ENCODE results near the gene JSRP1. TPM values are rescaled to one million over a fixed set of nuclear protein-coding genes. Genes with fewer than 3 reads are reported as not detected.
A peak's percentile ranks its signal among the peaks of the same experiment; 100 is the strongest.

The JSRP1 gene
- total RNA-seq, 4 donors from 2014 or later, result not detected

DNA sequence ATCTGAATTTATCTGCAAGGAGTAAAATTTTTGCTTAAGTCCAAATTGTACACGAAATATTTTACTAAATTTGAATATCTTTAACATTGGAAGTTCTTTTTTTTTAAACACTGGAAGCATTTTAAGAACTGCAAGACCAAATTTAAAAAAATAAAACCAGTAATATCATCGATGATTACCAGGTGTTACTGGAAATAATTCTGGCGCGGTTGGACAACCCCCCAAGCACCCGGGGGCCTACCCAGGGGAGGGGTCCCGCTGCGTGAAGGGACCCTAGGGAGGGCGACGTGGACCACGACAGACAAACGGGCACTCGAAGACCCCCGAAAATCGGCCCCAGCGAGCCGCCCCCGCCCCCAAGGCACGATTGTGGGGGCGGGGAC is 12.6 kb upstream of the JSRP1 start:
- DNase-seq (ENCODE audit: low spot score) (no peak), ATAC-seq (ENCODE audit: low FRiP score) (no peak)
- TF ChIP-seq, protein P1, sequence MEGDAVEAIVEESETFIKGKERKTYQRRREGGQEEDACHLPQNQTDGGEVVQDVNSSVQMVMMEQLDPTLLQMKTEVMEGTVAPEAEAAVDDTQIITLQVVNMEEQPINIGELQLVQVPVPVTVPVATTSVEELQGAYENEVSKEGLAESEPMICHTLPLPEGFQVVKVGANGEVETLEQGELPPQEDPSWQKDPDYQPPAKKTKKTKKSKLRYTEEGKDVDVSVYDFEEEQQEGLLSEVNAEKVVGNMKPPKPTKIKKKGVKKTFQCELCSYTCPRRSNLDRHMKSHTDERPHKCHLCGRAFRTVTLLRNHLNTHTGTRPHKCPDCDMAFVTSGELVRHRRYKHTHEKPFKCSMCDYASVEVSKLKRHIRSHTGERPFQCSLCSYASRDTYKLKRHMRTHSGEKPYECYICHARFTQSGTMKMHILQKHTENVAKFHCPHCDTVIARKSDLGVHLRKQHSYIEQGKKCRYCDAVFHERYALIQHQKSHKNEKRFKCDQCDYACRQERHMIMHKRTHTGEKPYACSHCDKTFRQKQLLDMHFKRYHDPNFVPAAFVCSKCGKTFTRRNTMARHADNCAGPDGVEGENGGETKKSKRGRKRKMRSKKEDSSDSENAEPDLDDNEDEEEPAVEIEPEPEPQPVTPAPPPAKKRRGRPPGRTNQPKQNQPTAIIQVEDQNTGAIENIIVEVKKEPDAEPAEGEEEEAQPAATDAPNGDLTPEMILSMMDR (IDR thresholded peaks at IDR 0.05), result no peak

DNA sequence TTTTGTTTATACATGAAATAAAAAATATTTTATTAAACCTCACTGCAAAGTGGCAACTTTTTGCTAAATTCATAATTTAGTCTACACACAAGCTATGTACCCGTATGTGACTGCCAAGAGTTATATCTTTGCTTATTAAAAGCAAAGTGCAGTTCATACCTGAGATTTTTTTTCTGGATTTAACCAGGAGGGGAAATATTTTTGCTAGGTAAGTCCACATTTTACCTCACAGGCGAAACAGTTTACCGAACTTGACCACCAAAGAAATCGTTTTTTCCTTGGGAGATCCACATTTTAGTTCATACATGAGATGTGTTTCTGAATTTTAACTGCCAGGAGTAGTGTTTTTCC is 12.2 kb upstream of the JSRP1 start:
- TF ChIP-seq, protein P1 (IDR thresholded peaks at IDR 0.05), result no peak
- no peak for DNase-seq (ENCODE audit: low spot score)
- ATAC-seq (ENCODE audit: low FRiP score), result no peak

DNA sequence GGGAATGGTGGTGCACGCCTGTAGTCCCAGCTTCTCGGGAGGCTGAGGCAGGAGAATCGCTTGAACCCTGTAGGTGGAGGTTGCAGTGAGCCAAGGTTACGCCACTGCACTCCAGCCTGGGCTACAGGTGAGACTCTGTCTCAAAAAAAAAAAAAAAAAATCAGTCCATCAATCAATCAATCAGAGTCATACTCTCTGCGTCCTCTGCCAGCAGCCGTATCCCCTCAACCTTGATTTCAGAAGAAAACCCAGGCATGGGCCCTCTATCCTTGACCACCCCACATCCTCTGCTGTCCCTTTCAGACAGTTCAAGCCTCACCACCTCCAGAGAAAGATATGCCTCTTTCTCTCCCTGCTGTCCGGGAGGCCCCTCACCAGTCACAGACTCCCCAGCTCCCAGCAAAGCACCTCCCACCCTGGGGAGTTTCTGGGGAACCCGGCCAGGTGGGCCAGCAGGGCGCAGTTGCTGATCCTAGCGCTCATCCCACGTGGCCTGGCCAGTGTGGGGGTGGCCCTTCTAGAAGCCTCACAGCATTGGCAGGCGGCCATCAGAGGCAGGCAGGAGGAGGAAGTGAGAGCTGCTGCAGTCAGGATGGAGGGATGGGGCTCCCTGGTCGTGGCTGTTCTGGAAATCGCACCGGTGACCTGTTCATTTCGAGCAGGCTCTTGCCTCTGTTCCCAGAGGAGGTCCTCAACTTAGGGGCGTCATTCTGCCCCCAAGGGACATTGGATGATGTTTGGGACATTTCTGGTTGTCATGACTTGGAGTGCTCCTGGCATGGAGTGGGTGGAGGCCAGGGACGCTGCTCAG is 10.2 kb upstream of the JSRP1 start:
- peak; percentile 80 for DNase-seq (ENCODE audit: low spot score)
- TF ChIP-seq, protein P1 (IDR thresholded peaks at IDR 0.05), result no peak
- no peak for ATAC-seq (ENCODE audit: low FRiP score)

DNA sequence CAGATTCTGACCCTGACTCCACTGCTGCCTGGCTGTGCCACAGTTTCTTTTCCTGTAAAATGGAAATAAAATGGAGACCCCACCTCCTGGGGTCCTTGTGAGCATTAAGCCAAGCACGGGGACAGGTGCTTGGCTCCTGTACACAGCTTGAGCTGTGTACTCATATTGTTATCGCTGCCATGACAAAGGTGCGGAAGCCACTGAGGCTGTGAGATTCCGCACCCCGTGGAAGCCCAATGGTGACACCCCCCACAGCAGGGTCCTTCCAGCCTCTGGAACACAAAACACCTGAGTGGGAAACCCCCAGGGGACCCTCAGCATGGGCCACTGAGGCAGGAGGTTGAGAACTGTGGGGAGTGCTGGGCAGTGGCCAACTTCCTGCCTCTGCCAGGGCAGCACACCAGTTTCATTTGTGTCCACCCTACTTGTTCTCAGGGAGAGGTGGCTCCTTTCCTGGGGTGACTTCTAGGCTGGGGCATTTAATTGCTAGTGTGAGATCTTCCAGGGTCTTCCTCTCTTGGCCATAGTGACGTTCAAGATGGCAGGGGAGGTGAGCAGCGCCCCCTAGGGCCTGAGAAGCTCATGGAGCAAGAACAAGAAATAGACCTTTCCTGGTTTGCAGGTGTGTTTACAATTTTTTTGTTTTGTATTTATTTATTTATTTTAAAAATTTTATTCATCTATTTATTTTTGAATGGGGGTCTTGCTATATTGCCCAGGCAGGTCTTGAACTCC is 5.4 kb upstream of the JSRP1 start:
- DNase-seq (ENCODE audit: low spot score), result no peak
- TF ChIP-seq, protein P1 (IDR thresholded peaks at IDR 0.05), result peak in 1 of 3 donors; percentile 7
- no peak for ATAC-seq (ENCODE audit: low FRiP score)

DNA sequence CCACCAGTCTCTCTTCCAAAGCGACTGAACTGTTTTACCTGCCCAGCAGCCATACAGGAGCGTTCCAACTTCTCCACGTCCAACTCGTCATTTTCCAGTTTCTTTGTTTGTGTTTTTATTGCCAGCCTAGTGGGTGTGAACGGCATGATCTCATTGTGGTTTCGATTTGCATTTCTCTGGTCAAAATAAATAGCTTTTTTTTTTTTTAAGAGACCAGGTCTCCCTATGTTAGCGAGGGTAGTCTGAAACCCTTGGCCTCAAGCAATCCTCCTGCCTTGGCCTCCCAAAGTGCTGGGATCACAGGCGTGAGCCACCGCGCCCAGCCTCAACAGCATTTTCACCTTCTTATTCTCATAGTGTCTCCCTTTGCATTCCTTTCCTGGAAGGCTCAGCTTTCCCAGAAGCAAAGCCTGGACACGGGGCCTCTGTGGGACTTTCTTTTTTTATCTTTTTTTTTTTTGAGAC is 4.2 kb upstream of the JSRP1 start:
- no peak for ATAC-seq (ENCODE audit: low FRiP score)
- DNase-seq (ENCODE audit: low spot score), result no peak
- TF ChIP-seq, protein P1 (IDR thresholded peaks at IDR 0.05), result no peak

DNA sequence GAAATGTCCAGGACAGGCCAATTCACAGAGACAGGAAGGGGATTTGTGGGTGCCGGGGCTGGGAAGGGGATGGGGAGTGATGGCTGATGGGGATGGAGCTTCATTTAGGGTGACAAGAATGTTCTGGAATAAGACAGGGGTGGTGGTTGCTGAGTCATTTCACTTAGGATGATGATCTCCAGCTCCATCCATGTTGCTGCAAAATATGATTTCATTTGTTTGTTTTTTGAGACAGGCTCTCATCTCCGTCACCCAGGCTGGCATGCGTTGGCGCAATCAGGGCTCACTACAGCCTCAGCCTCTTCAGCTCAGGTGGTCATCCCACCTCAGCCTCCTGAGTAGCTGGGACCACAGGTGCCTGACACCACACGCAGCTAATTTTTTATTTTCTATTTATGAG is 3.1 kb upstream of the JSRP1 start:
- no peak for ATAC-seq (ENCODE audit: low FRiP score)
- TF ChIP-seq, protein P1 (IDR thresholded peaks at IDR 0.05), result no peak
- DNase-seq (ENCODE audit: low spot score), result no peak
